HCEC 1CT (cell line): ENCODE data around the gene NT5C3B.
"Not testable (repeated sequence)": the region's sequence is repeated elsewhere in the genome, so short reads cannot be mapped to it uniquely, and the experiment has no call there.

ENCODE experiments used
- DNase-seq: peaks from one replicate; pipeline ENCODE4 v3.0.0-alpha.2; 2017

Gene NT5C3B

DNA sequence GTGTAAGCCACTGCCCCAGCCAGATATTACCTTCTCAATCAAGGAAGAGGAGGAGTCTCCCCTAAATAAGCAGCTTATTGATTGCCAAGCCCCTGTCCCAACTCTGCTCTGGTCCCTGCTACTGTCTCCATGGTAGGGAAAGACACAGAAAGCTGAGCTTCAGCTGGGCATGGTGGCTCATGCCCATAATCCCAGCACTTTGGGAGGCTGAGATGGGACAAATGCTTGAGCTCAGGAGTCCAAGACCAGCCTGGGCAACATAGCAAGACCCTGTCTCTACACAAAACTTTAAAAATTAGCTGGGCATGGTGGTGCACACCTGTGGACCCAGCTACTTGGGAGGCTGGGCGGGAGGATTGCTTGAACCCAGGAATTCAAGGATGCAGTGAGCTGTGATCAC is 56.1 kb downstream of the NT5C3B start:
- no peak for DNase-seq

DNA sequence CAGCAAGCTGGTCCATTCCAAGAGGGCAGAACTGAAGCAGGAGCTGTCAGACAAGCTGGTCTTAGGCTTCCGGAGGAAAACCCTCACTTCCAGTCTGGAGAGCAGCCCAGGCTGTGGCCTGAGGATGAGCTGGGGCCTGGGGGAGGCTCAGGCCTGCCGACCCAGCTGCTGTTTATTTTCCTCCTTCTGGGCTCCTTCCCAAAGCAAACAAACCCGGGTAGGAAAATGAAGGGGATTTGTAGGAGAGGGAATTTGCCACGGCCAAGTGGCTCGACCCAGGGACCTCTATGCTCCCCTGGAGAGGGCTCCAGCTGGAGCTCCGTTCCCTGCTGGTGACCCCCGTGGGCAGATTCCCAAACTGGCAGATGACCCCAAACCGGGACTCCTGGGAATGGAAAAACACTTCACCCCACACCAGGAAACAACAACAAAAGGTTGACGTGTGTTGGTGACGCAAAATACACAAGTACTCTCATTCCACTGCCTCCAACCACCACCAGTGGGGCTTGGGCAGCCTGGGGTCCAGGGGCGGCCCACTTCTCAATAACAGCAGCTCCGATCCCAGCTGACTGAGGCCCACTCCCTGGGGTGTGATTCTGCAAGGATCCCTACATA is 58.4 kb downstream of the NT5C3B start:
- DNase-seq = peak; percentile 93

DNA sequence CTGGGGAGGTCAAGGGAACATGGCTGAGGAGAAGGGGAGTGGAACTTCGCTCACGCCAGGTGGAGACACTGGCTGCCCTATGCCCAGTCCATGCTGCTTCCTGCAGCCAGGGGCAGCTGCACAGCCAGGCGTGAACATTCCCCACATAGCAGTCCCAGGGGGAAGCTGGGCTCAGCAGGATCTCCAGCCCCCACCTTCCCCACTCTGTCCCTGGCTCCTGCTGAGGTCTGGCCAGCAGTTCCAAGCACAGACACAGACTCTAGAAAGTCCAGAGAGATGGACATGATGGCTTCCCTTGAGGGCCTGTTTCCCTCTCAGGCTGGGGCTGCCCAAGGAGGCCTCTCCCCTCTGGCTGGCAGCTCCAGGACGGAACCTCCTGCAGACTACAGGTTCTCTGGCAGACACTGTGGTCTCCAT is 58.9 kb downstream of the NT5C3B start:
- peak; percentile 24 for DNase-seq

DNA sequence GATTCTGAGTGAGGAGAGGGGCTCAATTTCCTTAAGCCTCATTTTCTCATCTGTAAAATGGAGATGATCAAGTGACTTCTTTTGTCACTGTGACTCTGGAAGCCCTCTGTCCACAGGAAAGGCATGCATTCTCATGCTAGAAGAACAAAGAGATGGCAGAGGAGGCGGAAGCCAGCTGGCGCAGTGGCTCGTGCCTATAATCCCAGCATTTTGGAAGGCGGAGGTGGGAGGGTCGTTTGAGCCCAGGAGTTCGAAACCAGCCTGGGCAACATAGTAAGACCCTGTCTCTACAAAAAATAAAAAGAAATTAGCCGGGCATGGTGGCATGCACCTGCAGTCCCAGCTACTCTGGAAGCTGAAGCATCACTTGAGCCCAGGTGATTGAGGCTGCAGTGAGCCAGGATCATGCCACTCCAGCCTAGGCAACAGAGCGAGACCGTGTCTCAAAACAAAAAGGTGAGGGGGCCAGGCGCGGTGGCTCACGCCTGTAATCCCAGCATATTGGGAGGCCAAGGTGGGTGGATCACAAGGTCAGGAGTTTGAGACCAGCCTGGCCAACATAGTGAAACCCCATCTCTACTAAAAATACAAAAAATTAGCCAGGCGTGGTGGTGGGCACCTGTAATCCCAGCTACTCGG is 59.7 kb downstream of the NT5C3B start:
- not testable (repeated sequence) for DNase-seq

DNA sequence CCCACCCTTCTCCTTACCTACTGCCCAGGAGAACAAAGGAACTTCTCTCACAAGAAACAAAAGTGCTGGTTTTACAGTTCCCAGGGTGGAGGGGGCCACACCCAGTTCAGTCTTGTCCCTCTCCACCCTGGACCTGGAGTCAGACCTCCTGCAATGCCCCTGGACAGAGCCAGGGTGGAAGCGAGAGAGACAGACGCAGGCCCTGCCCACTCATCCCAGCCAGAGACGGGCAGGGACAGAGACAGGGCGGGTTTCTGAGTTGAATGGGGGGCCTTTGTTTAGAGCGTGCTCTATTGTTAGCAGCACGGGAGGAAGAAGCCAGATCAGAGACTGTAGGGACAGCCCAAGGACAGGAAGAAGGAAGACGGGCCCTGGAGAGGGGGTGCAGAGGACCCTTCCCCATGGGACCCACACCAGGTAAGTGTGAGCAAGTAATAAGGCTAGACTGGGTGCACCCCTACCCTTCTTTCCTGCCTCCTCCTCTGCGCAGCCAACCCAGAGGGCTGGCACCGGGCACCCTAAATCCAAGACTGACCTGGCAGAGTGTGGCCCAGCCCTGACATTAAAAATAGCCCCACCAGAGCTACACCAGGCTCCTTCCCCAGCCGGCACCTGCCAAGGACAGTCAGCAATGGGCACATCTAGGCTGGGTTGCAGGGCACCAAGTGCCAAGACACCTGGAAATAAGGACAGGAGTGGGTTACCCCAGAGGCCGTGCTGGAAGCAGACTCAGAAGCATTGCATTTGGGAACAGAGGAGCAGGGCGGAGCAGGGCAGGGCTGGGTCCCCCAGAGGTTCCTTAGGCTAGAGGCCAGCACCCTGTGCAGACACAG is 60.4 kb downstream of the NT5C3B start:
- DNase-seq = no peak
